MV-4-11 (cell line): ENCODE measurements around the gene FOXF1.

Experiments
- DNase-seq: peaks from one replicate; lab custom pipeline; 2025; lab: John Stamatoyannopoulos, UW

The FOXF1 gene

DNA sequence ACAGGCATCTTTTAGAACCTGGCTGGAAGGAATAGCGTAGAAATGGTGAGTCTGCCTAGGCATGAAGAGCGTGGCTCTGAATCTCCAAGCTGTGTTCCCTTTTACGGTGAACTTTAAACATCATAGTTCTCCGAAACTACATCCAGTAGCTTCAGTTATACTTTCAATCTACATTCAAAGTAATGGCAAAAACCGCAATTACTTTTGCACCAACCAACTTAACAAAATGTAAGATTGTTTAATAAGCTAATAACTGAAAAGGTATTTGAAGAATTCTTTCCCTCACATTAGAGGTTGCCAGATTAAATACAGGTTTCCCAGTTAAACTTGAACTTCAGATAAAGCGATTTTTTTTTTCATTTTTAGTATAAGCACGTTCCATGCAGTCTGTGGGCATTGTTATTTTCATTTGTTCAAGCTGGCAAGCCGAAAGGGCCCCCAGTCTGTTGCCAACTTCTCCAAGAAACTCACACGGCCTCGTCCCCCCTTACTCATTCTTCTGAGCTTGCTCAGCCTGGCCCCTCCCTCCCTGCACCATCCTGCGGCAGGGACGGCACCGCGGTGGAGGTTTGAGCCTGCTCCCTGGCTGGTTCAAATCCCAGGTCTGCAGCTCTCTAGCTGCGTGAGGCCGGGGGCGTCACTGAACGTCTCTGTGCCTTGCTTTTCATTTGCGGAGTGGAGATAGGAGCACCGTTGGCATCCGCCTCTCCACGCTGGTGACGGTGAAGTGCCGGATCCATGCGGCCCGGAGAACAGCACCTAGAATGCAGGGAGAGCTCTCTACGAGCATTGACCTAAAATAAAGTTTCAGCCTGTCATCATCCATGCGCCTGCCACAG is 48.2 kb downstream of the FOXF1 start:
- DNase-seq = no peak

DNA sequence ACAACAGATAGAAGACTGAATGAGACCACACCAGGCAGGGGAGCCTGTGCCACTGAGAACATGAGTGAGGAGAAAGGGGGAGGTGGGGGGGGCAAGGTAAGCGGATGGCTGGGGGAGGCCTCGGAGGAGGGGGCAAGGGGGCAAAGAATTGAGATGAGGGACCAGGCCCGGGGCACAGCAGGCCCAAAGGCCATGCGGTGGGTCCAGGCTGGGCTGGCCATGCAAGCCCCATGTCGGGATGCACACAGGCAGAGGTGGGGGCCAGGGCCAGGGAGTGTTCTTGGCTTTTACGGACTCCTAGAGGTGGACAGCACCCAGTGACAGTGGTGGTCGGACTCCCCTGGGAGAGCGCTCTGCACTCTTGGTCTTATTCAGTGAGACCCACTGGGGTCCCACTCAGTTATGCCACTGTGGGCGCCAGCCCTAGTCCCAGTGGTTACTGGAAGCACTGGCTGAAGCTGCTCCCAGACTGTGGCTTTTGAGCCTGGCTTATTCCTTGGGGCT is 49.5 kb downstream of the FOXF1 start:
- no peak for DNase-seq

DNA sequence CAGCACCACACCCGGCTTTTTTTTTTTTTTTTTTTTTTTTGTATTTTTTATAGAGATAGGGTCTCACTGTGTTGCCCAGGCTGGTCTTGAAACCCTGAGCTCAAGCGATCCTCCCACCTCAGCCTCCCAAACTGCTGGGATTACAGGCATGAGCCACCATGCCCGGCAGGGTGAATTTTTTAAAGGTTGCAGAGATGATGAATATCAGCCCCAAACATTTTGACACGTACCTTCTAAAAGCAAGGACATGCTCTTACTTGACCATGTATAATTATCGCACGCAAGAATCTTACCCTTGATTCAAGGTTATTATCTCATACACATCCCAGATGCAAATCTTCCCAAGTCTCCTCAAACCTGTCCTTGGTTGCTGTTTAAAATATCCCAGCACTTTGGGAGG is 52.0 kb downstream of the FOXF1 start:
- DNase-seq = no peak

DNA sequence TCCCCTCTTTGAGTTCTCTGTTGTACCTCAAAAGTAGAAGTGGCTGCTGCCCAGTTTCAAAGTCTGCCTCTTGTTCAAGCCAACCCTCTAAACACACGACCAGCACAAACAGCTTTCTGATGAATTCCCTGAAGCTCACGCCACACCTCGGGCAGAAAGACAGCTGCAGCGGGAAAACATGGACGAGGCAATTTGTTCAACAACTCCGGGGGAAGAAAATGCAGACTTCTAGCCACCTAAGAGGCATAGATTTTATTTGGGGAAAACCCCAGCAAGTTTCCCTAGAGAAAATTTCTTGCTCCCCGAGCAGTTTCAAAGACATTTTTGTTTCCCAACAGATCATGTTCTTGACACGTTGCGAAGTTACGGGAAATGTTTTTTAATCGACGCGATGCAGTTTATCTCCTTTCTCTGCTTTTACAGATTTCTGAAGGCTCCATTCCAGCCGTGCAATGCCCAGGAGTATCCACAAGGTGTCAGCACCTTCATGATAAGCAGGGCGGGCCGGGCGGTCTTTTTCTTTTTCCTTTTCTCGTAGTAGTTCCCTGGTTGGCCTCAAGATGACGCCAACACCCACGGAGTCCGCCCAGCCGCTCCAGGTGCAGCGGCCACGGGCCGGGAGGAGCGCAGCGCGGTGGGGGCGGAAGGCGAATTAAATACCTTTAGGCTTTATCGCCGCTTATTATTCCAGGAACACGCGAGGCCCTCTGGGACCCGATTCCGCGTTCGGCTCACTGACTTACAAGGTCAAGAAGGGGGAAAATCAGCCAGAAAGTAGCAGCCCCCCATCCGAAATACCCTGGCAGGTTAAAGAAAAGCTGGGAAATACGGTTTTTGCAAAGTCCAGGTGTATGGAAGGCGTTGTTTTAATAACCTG is 53.4 kb downstream of the FOXF1 start:
- DNase-seq = peak; percentile 74
